AG09319 (cell line): ENCODE measurements around the gene OR9A4.

Source experiments
- DNase-seq: peaks from one replicate; pipeline ENCODE4 v3.0.0-alpha.2; 2010; ENCODE audit warnings: low read depth; ENCODE audit errors: extremely low read depth
- TF ChIP-seq, protein P1 (sequence below): IDR thresholded peaks from 2 replicates; pipeline ENCODE4 v1.5.1; 2011; ENCODE audit warnings: low read depth, mild to moderate bottlenecking, inconsistent platforms, low read length, moderate library complexity

Gene OR9A4, protein sequence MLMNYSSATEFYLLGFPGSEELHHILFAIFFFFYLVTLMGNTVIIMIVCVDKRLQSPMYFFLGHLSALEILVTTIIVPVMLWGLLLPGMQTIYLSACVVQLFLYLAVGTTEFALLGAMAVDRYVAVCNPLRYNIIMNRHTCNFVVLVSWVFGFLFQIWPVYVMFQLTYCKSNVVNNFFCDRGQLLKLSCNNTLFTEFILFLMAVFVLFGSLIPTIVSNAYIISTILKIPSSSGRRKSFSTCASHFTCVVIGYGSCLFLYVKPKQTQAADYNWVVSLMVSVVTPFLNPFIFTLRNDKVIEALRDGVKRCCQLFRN

DNA sequence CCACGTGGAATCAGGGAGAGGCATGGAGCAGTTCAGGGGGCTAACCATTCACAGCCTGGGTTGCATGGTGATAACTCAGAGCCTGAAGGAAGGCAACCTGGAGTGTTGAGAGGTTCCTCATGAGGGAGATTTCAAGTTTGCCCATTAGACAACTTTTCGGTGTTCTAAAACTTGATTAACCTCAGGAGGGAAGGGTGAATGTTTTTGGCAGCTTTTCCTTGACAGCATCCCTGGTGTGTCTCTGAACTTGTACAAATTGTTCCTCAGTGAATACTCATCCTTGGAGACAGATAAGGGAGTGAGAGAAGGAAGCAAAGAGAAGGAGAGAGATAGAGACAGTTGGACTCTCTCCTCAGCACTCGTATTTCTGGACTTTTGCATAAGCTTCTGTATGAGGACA lies at the start of gene OR9A4:
Gene OR9A4, plus strand, starts transcription at position 301 of the 400 bp plus-strand sequence. CDS start 2,477 bp downstream, outside the sequence.
- TF ChIP-seq, protein P1, sequence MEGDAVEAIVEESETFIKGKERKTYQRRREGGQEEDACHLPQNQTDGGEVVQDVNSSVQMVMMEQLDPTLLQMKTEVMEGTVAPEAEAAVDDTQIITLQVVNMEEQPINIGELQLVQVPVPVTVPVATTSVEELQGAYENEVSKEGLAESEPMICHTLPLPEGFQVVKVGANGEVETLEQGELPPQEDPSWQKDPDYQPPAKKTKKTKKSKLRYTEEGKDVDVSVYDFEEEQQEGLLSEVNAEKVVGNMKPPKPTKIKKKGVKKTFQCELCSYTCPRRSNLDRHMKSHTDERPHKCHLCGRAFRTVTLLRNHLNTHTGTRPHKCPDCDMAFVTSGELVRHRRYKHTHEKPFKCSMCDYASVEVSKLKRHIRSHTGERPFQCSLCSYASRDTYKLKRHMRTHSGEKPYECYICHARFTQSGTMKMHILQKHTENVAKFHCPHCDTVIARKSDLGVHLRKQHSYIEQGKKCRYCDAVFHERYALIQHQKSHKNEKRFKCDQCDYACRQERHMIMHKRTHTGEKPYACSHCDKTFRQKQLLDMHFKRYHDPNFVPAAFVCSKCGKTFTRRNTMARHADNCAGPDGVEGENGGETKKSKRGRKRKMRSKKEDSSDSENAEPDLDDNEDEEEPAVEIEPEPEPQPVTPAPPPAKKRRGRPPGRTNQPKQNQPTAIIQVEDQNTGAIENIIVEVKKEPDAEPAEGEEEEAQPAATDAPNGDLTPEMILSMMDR: no peak
- no peak for DNase-seq

DNA sequence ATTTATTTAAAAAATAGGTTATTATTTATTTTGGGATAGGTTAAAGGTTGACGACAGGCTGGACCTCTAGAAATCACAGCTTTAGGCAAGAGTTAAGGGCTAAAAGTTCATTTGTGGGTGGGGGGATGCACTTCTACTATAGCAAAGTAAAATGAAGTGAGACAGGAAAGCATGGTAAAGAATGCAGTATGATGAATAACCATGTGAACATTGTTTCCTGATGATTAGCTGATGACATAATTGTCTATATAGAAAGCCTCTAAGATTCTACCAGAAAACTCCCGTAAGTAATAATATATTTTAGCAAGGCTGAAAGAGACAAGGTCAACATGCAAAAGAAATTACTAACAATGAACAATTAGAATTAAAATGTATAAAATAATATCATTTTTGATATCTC lies 49.2 kb upstream of the OR9A4 start:
- DNase-seq: no peak
- TF ChIP-seq, protein P1: no peak

DNA sequence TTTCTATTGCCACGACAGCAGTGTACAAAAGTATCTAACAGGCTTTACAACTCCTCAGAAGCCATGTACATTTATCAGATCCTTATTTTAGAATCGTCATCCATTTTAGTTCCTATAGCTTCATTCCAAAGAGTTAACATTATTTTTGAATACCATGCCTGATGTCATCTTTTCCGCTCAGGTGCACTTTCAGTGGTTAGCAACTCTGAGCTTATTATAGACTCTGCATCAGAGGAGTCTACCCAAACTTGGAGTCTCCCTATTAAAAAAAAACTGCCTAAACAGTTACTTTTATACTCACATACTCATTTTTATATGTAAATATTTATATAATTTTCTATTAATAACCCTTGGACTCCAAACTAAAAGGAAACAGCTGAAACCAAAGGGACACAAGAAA lies 43.3 kb upstream of the OR9A4 start:
- TF ChIP-seq, protein P1: no peak
- DNase-seq: no peak

DNA sequence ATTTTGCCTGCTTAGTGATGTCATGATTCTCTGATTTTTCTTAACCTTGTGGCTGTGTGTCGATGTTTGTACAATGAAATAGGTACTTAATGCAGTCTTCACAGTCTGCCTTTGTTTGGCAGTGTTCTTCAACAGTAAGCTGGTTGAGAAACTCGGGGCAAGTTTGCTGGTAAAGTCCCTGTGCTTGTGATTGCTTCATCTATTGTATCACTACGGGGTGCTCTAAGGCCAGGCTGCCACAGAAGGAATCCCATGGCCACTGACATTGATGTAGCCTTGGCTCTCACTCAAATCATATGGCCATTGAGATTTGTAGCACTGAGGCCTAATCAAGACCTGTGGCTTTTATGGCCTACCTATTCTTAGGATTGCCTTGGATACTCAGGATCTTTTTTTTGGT lies 41.4 kb upstream of the OR9A4 start:
- TF ChIP-seq, protein P1: no peak
- DNase-seq: no peak

DNA sequence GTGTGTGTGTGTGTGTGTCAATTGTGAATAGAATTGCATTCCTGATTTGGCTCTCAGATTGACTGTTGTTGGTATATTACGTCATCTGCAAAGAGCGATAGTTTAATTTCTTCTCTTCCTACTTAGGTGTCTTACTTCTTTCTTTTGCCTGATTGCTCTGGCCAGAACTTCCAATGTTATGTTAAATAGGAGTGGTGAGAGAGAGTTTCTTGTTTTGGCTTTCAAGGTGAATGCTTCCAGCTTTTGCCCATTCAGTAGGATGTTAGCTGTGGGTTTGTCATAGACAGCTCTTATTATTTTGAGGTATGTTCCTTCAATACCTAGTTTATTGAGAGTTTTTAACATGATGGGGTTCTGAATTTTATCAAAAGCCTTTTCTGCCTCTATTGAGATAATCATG lies 40.7 kb upstream of the OR9A4 start:
- TF ChIP-seq, protein P1: no peak
- DNase-seq: no peak

DNA sequence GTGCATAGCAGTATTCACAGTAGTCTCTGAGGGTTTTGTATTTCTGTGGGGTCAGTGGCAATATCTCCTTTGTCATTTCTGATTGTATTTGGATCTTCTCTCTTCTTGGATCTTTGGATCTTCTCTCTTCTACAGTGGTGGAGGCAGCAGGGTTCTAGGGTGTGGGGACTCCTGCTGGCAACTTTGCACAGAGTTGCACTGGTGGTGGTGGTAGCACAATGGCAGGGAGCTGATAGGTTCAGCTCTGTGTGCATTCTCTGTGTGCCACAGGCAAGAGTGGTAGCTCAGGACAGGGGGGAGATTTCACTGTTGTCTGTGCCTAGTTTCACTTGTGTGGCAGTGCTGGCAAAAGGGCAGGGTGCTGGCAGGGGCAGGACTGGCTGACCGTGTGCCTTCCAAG lies 39.8 kb upstream of the OR9A4 start:
- TF ChIP-seq, protein P1: no peak
- DNase-seq: no peak

DNA sequence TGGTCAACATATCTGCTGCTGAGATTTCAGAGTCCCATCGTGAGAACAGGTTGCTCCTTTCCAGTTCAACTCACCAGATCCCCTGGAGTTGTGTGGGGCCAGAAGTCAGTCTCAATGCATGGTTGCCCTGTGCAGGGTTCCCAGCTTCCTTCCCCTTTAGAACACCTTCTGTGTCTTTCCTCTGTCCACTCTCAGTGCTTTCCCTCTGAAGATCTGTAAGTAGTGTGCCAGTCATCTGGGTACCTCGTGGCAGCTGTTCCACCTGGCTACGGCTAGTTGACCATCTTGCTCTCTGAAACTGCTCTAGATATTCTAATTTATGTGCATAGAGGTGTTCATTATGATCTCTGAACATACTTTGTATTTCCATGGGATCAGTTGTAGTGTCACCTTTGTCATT lies 38.8 kb upstream of the OR9A4 start:
- DNase-seq: no peak
- TF ChIP-seq, protein P1: no peak
